Measurements from ENCODE around the gene RIPK3. TPM values are rescaled to one million over a fixed set of nuclear protein-coding genes. Genes with fewer than 3 reads are reported as not detected.

The RIPK3 gene
- total RNA-seq, 1 donor from 2014 or later = 1.4 TPM

DNA sequence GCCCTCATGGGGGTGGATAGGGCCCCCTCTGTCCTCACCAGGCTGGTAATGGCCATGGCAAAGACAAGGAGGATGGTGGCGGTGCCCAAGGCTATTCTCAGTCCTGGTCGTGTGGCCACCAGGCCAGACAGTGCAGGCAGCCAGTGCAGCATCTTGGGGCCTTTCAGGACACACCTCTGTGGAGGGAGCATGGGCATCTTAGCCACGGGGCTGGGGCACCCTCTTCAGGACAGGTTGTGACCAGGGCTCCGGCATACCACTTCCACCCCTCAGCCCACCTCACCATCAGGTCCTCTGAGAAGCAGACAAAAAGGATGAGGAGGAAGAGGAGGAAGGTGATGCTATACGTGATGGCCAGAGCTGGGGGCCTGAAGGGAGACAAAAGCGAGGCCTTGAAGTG is 15.8 kb downstream of the RIPK3 start:
- no peak for DNase-seq (ENCODE audit: low read depth in 2 of 2)

DNA sequence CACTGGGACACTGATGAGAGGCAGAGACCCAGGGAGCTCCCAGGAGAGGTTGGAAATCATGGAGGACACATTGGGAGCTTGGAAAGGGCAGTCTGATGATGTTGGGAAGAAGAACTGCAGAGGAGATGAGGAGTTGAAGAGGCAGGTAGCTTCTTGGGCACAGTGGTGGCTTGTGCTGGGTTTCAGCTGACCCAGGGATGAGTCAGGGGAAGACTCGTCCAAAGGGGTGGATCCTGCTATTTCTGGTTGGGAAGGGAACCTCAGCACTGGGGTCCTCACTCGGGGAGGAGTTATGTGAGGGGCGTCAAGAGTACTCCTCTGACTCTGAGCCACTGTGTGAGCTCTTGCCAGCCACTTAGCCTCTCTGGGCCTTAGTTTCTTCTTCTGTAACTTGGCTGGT is 16.4 kb downstream of the RIPK3 start:
- no peak for DNase-seq (ENCODE audit: low read depth in 2 of 2)

DNA sequence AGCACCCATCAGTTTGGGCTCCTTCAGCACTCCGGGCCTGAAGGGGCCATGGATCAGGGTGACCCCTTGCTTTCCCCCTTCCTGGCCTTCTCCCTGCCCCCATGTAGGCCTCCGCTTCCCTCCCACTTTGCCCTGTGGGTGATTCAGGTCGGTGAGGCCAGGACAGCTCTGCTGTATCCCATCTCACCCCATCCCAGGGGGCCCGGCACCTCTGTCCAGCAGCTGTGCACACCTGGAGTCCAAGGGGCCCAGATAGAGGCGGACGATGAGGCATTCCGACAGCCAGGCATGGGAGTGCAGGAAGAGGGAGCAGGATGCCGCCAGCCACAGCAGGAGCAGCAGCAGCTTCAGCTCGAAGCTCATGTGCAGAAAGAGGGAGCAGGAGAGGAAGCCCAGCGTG is 17.1 kb downstream of the RIPK3 start:
- DNase-seq (ENCODE audit: low read depth in 2 of 2) = no peak

DNA sequence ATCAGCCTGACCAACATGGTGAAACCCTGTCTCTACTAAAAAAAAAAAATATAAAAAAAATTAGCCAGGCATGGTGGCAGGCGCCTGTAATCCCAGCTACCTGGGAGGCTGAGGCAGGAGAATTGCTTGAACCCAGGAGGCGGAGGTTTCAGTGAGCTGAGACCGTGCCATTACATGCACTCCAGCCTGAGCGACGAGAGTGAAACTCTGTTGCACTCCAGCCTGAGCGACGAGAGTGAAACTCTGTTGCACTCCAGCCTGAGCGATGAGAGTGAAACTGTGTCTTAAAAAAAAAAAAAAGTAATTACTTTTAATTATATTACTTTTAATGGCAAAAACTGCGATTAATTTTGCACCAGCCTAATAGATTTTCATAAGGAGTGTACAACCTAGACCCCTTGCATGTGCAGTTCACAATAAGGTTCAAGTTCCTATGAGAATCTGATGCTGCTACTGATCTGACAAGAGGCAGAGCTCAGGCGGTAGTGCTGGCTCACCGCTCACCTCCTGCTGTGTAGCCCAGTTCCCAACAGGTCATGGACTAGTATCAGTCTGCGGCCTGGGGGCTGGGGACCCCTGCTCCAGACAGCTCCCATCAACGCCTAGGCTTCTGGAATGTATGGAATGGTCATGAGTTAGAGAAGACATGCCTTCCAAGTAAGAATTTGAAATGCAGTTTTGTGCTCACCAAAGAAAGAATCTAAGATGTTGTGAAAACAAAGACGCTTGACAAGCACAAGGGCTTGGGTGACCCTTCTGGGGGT is 18.4 kb downstream of the RIPK3 start:
- no peak for DNase-seq (ENCODE audit: low read depth in 2 of 2)

DNA sequence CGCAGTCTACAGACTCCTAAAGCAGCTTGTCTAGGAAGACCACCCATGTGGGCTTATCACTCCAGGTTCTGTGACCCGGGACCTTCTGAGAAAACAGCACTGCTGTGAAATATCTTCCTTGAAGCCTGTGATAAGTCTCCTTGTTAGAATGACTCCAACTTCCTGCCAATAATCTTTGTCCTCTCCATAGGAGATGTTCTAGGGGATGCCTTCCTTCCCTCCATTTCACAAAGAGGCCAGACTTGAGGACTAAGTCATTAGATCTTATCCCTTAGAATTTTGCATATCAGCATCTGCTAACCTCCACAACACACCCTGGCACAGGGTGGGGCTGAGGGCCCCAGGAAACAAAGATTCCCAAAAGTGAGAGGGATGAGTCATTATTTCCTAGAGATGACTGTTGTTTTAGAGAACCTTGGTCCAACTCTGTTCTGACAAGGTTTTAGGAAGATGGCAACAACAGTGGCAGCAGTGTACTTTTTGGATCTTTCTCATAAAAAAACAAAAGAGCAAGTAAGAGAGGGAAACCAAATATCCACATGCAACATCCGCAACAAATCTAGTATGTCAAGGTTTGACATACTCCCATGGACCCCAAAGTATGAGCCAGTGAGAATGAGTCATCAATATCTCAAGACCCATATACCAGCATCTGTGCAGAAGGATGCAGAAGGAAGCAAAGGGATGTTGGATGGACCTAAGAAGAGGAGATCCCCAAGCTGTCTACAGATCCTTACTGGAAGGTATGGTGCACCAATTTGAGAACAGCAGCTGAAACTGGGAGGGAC is 22.5 kb downstream of the RIPK3 start:
- DNase-seq (ENCODE audit: low read depth in 2 of 2) = no peak

DNA sequence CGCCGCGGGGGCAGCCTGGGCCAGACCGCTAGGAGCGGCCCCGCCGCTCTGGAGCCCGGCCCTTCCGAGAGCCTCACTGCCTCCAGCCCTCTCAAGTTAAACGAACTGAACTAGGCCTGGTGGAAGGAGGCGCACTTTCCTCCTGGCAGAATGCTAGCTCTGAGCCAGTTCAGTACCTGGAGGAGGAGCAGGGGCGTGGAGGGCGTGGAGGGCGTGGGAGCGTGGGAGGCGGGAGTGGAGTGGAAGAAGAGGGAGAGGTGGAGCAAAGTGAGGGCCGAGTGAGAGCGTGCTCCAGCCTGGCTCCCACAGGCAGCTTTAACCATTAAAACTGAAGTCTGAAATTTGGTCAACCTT is 23.2 kb downstream of the RIPK3 start:
- no peak for DNase-seq (ENCODE audit: low read depth in 2 of 2)

DNA sequence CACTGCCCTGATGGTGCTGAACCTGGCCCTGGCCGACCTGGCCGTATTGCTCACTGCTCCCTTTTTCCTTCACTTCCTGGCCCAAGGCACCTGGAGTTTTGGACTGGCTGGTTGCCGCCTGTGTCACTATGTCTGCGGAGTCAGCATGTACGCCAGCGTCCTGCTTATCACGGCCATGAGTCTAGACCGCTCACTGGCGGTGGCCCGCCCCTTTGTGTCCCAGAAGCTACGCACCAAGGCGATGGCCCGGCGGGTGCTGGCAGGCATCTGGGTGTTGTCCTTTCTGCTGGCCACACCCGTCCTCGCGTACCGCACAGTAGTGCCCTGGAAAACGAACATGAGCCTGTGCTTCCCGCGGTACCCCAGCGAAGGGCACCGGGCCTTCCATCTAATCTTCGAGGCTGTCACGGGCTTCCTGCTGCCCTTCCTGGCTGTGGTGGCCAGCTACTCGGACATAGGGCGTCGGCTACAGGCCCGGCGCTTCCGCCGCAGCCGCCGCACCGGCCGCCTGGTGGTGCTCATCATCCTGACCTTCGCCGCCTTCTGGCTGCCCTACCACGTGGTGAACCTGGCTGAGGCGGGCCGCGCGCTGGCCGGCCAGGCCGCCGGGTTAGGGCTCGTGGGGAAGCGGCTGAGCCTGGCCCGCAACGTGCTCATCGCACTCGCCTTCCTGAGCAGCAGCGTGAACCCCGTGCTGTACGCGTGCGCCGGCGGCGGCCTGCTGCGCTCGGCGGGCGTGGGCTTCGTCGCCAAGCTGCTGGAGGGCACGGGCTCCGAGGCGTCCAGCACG is 23.8 kb downstream of the RIPK3 start:
- peak; percentile 50 to 67 for DNase-seq (ENCODE audit: low read depth in 2 of 2)

DNA sequence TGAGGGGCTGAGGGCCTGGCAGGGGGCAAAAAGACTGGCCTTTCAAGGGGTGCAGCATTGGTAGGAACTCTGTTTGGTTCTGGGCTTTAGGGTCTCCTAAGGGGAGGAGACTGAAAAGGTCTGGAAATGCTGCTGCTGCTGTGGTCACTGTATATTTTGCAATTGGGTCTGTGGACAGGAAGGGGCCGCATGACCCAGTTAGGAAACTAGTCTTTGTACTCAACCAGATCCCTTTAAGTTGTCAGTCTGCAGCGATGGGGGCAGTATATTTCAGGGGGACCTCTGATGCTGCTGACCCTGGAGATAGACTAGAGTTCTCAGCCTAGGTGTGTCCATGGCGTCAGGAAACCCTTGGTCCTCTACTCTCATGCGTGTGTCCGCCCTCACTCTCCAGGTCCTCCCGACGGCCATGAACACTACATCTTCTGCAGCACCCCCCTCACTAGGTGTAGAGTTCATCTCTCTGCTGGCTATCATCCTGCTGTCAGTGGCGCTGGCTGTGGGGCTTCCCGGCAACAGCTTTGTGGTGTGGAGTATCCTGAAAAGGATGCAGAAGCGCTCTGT is 24.5 kb downstream of the RIPK3 start:
- DNase-seq (ENCODE audit: low read depth in 2 of 2) = no peak

DNA sequence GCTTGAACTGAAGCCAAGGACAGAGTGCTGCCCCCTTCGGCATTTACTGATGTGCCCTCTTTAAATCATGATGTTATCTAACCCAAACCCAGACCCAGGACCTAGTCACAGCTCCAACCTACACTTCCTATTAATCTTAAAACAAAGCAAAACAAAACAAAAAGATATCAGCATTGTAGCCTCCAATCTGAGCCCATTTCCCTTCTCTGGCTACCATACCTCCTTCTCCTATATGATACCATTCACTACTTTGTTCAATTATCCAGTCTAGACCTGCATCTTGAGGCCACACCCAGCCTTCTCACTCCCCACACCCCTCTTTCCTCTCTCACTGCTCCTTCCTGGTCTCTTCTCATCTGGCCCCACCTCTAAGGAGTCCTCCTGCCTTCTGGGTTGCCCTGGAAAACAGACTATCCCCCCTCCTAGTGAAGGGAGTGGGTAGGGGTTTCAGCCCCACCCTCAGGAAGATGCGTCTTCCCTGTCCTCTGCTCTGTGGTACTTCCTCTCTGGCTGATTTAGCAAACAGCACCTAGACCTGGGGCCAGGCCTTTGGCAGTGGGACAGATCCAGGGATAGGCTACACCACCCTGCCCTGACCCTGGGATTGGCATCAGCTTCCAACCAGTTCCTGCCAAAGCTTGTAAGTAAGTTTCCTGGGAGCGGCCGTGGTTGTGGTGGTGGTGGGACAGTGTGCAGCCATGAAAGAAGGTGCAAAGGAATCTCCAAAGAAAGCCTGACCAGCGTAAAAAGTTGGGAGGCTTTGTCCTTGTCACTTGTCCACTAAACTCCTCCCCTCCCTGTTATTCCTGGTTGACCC is 25.2 kb downstream of the RIPK3 start:
- DNase-seq (ENCODE audit: low read depth in 2 of 2) = no peak

DNA sequence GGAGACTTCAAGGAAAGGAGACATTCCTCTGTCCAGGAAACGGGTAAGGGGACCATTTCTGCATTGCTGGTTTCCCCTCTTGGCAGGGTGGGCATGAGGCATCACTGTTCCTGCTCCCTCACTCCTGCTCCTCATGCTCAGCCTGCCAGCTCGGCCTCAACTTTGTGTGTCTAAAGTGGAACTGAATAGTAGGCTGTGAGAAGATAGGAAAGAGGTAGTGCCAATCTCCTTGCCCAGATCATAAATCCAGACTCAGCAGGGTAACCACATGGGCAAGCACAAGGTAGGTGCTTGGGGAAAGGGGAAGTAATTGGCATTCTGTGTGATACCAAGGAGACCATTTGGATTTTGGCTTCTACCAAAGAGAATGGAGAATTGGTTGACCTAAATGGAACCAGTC is 25.9 kb downstream of the RIPK3 start:
- DNase-seq (ENCODE audit: low read depth in 2 of 2) = no peak

DNA sequence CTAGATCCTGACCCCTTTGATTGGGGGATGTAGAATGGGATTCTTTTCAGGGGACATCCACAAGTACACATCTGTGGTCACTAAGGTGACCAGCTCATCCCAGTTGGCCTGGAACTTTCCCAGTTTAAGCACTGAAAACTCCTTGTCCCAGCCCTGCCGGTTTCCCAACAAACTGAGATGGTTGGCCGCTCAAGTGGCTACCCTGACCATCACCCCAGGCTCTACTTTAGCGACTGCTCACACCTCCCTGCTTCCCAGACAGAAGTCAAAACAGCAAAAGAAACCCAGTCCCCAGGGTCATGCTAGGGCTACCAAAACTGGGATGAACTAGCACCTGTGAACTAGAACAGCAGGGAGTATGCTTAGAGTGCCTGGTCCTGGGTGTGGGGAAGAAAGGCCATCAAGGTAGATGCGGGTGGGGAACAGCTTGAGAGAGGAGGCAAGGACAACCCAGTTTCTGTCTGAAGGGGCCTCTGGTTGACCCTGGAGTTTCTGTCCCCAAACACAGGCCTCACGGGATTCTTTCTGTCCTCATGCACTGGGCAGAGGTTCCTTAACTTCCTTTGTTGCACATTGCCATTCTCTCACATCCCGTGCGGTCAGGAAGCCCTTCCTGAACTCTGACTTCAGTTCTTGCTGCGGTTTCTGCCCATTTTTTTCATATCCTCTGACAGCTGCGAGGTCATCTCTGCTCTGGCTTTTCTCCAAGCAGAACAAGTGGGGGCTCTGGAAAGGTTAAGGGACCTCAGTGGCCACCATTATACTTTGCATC is 26.9 kb downstream of the RIPK3 start:
- peak; percentile 55 to 79 for DNase-seq (ENCODE audit: low read depth in 2 of 2)

DNA sequence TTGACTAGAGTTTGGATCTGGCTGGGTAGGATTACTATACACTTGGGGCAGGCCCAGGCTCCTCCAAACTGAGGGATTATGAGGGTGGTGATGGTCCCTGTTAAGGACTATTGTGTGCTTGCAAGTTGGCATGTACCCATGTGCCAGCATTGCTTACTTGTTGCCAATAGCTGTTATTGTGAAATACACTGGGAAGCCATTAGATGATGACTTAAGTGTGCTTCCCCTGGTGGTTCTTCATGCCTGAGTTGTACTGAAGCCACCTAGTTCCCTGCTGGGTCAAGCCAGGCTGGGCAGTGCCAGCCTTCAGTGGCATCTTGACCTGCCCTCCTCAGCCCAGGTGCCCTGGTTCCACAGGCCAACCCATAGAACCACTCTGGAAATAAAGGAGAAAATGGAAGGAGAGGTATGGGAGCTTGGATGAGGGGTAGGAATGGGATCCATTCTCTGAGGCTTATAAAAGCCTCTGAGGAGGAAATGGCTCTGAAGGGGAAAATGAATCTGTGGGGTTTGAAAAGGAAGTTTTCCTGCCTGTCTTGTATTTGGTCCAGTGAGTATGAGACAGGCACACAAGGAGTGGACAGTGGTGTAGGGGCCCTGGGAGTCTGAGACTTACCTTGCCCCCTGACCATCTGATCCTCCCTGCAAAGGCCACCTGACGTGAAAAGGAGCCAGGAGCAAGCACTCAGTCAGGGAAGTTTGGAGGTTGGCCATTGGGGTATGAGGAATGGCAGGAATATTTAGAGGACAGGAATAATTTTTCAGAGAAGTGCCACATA is 27.8 kb downstream of the RIPK3 start:
- DNase-seq (ENCODE audit: low read depth in 2 of 2) = no peak

DNA sequence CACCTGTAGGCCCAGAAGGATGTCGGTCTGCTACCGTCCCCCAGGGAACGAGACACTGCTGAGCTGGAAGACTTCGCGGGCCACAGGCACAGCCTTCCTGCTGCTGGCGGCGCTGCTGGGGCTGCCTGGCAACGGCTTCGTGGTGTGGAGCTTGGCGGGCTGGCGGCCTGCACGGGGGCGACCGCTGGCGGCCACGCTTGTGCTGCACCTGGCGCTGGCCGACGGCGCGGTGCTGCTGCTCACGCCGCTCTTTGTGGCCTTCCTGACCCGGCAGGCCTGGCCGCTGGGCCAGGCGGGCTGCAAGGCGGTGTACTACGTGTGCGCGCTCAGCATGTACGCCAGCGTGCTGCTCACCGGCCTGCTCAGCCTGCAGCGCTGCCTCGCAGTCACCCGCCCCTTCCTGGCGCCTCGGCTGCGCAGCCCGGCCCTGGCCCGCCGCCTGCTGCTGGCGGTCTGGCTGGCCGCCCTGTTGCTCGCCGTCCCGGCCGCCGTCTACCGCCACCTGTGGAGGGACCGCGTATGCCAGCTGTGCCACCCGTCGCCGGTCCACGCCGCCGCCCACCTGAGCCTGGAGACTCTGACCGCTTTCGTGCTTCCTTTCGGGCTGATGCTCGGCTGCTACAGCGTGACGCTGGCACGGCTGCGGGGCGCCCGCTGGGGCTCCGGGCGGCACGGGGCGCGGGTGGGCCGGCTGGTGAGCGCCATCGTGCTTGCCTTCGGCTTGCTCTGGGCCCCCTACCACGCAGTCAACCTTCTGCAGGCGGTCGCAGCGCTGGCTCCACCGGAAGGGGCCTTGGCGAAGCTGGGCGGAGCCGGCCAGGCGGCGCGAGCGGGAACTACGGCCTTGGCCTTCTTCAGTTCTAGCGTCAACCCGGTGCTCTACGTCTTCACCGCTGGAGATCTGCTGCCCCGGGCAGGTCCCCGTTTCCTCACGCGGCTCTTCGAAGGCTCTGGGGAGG is 28.9 kb downstream of the RIPK3 start, which contains the start of gene LTB4R:
Gene LTB4R, plus strand, starts transcription at position 857 of the 959 bp plus-strand sequence. CDS start 4,150 bp downstream, outside the sequence.
- DNase-seq (ENCODE audit: low read depth in 2 of 2) = peak; percentile 82 to 89

DNA sequence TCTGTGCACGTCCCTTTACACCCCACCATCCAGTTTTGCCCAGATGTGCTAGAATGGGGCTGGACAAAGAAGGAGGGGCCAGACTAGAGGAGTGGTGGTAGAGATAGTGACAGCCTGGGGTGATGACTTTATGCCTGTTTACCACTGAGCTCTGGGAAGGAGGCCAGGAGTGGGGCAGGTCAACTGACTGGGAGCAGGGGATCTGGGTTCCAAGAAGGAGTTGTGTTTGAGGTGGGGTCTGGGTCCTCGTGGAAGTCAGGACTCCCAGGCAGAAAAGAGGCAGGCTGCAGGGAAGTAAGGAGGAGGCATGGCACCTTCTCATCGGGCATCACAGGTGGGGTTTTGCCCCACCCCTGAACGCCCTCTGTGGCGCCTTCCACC is 29.5 kb downstream of the RIPK3 start:
- no peak for DNase-seq (ENCODE audit: low read depth in 2 of 2)

DNA sequence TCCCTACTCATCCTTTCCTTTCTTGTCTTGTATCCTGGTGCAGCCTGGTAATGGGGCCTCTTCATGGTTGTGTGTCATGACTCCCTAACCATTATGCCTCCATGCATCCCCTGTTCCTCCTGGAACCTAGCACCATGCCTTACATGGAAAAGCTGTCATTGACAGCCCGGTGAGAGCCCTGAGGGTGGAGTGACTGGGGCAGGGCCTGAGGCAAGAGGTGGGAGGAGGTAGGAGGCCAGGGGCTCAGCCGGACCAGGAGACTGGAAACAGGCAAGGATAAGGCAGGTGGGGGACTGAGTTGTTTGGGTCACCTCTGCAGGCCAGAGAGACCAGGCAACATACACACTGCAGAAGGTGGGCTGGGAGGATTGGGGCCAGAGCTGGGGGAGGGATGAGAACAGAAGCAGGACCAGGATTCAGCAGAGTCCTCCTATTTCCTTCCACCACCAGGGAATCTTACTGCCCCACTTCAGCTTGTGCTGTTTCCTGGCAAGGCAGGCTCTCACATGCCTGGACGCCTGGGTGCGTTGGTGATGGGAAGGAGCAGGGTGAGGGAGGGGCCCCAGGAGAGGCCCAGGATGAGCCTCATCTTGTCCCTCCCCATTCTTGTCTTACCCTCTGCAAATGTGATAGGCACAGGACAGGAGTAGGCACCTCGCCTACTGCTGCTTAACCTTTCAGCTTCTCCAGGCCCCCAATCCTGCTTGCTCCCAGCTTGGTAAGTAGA is 30.1 kb downstream of the RIPK3 start, which contains the start of gene LTB4R2:
Gene LTB4R2, plus strand, starts transcription at position 603 of the 727 bp plus-strand sequence. CDS start 525 bp downstream, outside the sequence.
- no peak for DNase-seq (ENCODE audit: low read depth in 2 of 2)

DNA sequence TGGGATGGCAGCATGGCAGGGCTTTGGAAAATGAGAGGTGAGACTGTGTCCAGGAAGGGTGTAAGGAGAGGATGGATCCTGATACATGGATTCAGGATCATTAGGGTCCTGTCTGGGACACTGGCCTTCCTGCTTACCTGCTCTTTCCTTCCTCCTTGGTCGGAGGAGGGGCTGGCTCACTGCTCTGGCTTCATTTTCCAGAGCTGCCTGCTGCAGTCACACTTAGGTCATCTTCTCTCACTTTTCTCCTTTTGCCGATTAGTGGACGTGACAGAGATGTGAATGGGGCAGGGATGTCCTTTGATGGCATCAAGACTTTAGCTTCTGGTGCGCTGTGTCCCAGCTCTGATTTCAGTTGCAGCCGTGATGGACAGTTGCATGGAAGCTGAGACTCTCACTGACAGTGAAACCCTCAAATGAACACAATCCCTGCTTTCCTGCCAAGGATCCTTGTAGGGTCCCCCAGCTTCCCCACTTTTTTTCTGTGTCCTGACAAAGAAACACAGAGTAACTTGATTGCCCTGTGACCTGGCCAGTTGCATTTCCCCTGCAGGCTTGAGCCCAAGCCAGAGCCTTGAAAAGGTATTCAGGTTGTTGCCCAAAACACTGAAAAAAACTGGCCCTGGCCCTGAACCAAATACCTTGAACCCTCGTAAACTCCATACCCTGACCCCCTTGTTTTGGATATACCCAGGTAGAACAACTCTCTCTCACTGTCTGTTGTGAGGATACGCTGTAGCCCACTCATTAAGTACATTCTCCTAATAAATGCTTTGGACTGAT is 31.3 kb downstream of the RIPK3 start:
- DNase-seq (ENCODE audit: low read depth in 2 of 2) = no peak
